C1 segment of cervical spinal cord (tissue), 14 donors: ENCODE data around the gene RAB3A.
"Not testable (repeated sequence)": the region's sequence is repeated elsewhere in the genome, so short reads cannot be mapped to it uniquely, and the experiment has no call there.

Experiments
- DNase-seq, 14 donors: peaks; one replicate each; lab custom pipeline; 2025; lab: John Stamatoyannopoulos, UW

Gene RAB3A

GRCh38 chr19:18224525-18225354 is 20.9 kb upstream of the RAB3A start:
- DNase-seq = peak; percentile 65 to 92 (median 84)

GRCh38 chr19:18223860-18224524 is 20.1 kb upstream of the RAB3A start:
- DNase-seq = peak in 6 of 14 donors; percentile 2 to 59 (median 50)

GRCh38 chr19:18221815-18222725 is 18.2 kb upstream of the RAB3A start:
- DNase-seq = no peak

- no peak for DNase-seq
These were observed 16.9 kb upstream of the RAB3A start for GRCh38 chr19:18220632-18221275.

GRCh38 chr19:18219911-18220631 is 16.2 kb upstream of the RAB3A start:
- no peak for DNase-seq

GRCh38 chr19:18218600-18218999 is 14.8 kb upstream of the RAB3A start:
- DNase-seq = no peak

GRCh38 chr19:18218159-18218558 is 14.3 kb upstream of the RAB3A start:
- no peak for DNase-seq

GRCh38 chr19:18216789-18217188 is 12.9 kb upstream of the RAB3A start:
- no peak for DNase-seq

GRCh38 chr19:18214779-18215433 is 11.1 kb upstream of the RAB3A start:
- DNase-seq = no peak

GRCh38 chr19:18211683-18212082 is 7.8 kb upstream of the RAB3A start:
- no peak for DNase-seq

- not testable (repeated sequence) for DNase-seq
These were observed 6.1 kb upstream of the RAB3A start for GRCh38 chr19:18209912-18210311.

- peak in 1 of 14 donors; percentile 3 for DNase-seq
These were observed 4.5 kb upstream of the RAB3A start for GRCh38 chr19:18208098-18208951.

GRCh38 chr19:18206018-18206417 is 2.2 kb upstream of the RAB3A start:
- no peak for DNase-seq

GRCh38 chr19:18205200-18205892 is 1.5 kb upstream of the RAB3A start:
- peak in 11 of 14 donors; percentile 8 to 75 (median 60) for DNase-seq

- DNase-seq = peak in 7 of 14 donors; percentile 55 to 79 (median 65)
These were observed 755 bp upstream of the RAB3A start for GRCh38 chr19:18204394-18205199.

- DNase-seq = peak in 5 of 14 donors; percentile 50 to 73 (median 66)
These were observed 407 bp downstream of the RAB3A start for GRCh38 chr19:18203408-18203862.

- peak in 7 of 14 donors; percentile 30 to 51 (median 35) for DNase-seq
These were observed 949 bp downstream of the RAB3A start for GRCh38 chr19:18202778-18203407.
